OCI-LY3 (cell line): ENCODE data around the gene CSRNP3.

Experiments
- EZH2phosphoT487 ChIP-seq: fragments of 200-600 bp; shearing (Covaris generic); IDR thresholded peaks from 2 replicates; pipeline ENCODE4 v1.6.1; 2018; ENCODE audit warnings: antibody characterized with exemption, mixed run types, low read depth
- TF ChIP-seq, protein P1 (sequence below): fragments of 200-600, 300-600 bp; sonication (generic); IDR thresholded peaks from 2 replicates; pipeline ENCODE4 v1.5.1; 2014; ENCODE audit warnings: antibody characterized with exemption, low read length, low read depth

DNA sequence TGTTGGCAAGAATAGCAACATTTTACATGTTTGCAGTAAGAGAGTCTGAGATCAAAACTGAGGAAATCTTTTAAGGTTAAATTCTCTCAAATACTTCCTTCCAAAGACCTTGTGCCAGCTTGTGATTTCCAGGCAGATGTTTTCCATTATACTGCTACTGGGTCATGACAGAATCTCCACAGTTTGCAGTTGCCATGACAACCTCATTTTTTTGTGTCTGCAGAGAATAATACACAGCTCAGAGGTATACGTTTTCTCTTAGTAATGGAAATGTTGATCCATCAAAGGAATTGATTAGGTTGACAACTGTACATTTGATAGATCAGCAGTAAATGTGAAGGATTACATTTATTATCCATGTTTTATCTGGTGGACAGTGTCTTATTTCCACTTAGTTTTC lies 29.1 kb upstream of the CSRNP3 start:
- TF ChIP-seq, protein P1, sequence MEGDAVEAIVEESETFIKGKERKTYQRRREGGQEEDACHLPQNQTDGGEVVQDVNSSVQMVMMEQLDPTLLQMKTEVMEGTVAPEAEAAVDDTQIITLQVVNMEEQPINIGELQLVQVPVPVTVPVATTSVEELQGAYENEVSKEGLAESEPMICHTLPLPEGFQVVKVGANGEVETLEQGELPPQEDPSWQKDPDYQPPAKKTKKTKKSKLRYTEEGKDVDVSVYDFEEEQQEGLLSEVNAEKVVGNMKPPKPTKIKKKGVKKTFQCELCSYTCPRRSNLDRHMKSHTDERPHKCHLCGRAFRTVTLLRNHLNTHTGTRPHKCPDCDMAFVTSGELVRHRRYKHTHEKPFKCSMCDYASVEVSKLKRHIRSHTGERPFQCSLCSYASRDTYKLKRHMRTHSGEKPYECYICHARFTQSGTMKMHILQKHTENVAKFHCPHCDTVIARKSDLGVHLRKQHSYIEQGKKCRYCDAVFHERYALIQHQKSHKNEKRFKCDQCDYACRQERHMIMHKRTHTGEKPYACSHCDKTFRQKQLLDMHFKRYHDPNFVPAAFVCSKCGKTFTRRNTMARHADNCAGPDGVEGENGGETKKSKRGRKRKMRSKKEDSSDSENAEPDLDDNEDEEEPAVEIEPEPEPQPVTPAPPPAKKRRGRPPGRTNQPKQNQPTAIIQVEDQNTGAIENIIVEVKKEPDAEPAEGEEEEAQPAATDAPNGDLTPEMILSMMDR = no peak
- TF ChIP-seq EZH2phosphoT487 = no peak
